Kasumi-1 (cell line): ENCODE results near the gene PRKAG1.

Experiments used
- DNase-seq, 2 experiments: peaks; one replicate each; lab custom pipeline; 2025; lab: John Stamatoyannopoulos, UW

PRKAG1 gene

DNA sequence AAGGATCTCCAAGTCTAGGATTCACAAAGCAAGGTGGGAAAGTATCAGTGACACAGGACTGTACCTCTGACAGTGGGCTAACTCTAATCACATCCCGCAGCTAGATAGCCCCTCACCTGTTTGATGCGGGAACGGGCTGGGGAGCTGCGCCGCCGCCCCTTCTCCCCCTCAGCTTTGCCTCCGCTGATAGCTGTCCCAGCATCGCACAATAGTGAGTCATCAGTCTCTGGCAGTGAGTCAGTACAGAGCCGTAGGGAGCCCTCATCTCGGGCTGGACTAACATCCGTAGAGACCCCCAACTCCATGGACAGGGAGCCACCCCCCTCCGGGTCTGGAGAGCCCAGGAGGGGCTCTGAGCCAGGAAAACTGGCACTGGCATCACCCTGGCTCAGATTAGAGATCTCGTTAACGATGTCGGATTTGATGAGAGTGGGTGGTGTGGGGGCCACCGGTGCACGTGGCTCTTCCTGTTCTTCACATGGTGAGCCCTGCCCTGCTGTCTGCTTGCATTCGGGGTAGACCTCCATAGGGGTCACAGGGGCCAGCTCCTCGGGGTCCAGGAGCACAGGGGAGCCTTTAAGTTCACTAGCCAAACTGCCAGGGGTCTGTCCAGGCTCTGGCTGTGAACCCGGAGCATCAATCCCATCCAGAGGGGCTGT is 31.1 kb upstream of the PRKAG1 start:
- DNase-seq: no peak

DNA sequence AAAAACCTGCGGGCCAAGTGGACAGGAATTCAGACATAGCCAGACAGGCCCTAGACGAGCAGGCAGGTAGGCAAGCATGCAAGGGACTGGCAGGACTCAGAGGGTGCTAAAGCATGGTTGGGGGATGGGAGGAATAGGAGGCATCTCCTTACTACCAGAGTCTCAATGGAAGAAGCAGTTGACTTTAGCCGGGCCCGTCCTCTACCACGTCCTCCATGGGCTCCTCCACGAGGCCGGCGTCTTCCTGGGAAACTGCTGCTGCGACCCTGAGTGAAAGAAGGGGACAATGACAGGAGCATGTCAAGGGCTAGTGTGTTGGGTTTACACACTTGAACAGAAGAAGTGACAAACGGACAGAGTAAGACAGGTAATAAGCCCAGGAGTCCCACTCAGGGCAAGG is 30.4 kb upstream of the PRKAG1 start:
- DNase-seq: no peak

GRCh38 chr12:49046129-49046895 is 27.7 kb upstream of the PRKAG1 start:
- no peak for DNase-seq

- no peak for DNase-seq
These were observed 26.1 kb upstream of the PRKAG1 start for GRCh38 chr12:49044660-49045059.

DNA sequence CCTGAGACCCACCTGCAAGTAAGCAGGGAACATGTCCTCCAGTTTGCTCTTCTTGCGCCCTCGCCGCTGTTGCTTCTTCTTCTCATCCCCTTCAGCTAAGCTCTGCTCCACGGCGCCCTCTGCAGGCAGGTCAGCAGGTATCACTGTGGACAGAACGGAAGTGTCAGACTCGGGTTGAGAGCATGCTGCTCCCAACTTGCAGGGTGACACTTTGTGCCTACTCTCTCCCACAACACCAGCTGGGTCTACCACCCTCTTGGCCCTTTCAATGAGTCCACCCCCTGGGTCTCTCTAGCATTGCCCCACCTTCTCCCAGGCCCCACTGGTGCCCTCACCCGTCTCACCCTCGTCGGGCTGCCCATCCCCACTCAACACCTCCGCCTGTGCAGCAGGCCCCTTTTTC is 25.3 kb upstream of the PRKAG1 start:
- peak; percentile 87 to 93 for DNase-seq

GRCh38 chr12:49043241-49043640 is 24.7 kb upstream of the PRKAG1 start:
- DNase-seq: no peak

- DNase-seq: no peak
These were observed 23.4 kb upstream of the PRKAG1 start for GRCh38 chr12:49041881-49042484.

DNA sequence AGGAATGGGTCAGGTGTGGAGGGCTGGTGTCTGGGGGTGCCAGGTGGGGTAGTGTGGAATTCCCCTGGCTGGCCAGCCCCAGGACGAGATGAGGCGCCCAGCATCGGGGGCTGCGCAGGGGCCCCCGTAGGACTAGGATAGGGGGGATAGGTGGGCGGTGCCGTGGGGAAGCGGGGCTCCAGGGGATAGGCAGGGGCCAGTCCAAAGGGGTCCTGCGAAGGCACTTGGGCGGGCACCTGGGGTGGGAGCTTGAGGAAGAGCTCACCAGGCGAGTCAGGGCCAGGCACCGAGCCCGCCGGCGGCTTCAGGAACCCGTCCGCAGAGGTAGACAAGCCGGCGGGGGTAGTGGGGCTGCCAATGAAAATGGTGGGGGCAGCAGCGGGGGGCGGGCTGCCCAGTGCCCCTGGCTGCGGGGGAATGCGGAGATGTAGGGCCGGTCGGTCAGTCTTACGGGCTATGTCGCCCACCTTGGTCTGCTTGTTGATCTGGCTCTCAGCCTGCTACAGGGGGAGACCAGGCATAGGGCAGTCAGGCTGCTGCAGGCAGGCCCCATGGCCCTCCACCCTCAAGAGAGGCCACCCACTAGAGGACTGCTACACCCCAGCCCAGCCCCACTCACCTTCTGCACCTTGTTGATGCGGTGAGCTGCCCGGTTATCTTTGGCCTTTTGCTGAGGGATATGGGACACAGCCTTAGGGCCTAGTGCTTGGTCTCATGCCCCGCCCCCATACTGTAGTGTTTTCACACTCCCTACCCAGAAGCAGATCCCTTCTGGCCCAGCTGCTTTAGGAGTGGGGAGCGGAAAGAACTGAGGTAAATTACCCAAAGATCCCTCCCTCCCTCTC is 22.7 kb upstream of the PRKAG1 start:
- no peak for DNase-seq

DNA sequence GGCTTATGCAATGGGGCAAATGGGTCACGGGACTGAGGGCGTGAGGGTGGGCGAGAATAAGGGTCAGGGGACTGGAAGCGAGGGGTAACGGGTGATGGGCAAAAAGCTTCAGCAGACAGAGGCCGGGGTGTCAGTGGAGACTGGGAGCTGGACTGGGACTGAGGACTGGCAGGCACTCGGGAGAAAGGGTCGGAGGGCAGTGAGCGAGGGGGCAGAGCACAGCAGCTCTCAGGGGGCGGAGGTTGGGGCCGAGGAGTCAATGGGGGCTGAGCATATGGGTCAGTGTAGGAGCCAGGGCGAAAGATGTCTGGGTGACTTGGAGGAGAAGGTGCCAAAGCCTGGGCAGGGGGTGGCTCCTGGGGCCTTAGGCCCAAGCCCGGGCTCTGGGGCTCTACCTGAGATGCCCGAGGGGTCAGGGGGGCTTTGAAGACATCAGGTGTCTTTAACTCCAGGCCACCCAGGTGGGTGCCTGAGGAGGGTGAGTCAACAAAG is 21.8 kb upstream of the PRKAG1 start:
- no peak for DNase-seq

DNA sequence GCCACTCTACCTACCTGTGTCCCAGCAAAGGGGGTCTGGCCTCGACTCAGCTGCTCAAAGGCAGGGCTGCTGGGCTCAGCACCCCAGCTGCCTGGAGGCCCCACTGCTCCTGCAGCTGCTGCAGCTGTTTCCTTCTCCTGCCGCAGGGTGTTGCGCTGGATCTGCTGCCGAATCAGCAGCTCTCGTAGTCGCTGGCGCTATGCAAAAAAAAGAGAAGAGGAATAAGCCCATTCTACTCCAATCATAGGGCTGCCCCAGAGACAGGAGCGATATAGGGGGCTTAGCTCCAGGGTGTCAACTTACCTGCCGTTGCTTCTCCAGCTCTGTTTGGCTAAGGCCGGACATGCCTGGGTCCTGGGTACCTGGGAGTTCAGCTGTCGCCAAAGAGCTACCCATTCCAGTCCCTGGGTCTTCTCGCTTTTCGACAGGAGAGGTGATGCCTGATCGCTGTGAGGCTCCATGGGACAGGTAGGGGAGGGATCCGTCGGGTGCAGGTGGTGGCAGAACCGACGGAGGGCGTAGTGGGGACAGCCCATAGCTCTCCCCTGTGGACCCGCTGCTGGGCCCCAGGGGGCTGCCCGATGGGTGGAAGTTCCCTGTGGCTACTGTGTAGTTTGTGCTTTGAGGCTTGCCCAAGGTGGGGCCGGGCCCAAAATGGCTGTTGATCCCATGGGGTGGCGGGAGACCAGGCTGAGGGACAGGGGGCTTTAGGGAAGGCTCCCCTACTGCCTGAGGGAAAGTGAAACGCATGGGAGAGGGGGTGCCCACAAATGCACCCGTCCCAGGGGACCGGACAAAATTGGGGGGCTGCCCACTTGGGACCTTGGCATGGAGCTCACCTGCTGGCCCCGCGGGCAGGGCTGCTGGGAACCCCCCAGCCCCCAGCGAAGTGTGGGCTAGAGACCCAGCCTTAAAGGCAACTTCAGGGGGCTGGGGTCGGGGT is 21.1 kb upstream of the PRKAG1 start:
- DNase-seq: no peak

DNA sequence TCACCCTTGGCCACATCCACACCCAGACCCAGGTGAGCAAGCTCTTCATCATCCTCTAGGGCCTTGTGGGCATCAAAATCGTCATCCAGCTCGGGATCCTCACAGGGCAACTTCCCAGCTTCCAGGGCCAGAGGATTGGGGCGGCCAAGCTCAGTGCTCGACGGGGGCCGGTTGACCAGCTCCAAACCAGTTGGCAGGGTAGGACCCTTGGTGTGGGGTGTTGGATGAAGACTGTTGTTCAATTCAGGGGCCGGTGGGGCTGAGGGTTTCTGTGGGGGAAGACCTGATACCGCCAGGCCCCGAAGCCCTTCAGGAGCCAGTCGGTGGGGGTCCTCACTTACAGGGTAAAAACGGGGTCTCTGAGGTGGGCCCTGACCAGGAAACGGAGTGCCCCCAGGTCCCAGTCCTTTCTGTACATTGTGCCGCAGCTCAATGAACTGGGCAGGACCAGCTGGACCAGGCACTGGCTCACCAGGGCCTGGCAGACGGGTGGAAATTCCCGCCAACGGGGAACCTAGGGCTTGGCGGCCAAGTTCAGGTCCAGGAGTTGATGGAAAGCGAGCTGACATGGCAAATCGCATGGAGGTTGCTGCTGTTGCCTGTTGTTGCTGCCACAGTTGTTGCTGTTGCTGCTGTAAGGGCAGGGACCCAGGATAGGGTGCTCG is 19.8 kb upstream of the PRKAG1 start:
- no peak for DNase-seq

- no peak for DNase-seq
These were observed 19.3 kb upstream of the PRKAG1 start for GRCh38 chr12:49037947-49038237.

DNA sequence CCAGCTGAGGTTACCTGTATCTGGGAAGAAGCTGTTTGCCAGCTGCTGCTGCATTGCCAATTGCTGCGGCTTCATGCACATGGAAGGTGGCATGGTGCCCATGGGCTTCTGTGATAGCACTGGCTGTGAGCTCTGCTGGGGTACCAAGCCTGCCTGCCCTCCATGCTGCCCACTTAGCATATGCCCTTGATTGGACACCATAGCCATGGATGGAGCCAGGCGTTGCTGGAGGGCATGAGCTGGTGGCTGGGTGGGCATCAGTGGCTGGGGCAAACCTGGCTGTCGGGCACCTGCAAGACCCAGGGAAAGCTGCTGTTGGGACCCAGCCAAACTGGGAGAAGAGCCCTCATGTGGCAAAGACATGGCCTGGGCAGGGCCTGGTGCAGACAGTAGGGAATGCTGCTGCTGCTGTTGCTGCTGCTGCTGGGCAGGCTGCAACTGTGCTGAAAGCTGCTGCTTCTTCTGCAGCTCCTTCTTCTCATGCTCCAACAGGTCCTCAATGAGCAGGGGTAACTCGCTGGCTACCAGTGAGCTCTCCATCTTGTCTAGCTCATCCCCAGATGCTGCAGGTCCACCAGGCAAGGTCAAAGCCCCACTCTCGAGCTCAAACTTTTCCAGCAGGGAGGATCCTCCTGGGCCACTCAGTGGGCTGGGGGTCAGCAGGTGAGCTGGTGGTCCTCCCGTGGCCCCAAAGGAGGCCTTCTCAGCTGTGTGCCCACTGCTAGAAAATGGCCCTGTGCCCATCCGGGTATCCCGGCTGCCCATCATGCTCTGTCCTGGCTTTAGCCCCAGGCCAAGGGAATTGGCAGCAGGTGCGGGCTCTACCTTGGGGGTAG is 18.8 kb upstream of the PRKAG1 start:
- DNase-seq: no peak

DNA sequence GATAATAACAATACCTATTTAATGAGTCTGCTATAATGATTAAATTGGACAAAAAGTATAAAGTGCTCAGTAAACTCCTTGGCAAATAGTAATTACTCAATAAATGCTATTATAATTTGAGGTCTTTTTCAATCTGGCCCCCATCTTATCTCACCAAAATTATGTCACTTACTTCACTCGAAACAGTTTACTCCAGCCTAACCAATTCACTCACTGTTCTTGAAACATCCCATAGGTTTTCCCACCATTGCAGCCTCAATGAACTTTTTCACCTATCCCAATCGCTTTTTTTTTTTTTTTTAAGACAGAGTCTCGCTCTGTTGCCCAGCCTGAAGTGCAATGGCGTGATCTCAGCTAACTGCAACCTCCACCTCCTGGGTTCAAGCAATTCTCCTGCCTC is 17.5 kb upstream of the PRKAG1 start:
- DNase-seq: no peak

DNA sequence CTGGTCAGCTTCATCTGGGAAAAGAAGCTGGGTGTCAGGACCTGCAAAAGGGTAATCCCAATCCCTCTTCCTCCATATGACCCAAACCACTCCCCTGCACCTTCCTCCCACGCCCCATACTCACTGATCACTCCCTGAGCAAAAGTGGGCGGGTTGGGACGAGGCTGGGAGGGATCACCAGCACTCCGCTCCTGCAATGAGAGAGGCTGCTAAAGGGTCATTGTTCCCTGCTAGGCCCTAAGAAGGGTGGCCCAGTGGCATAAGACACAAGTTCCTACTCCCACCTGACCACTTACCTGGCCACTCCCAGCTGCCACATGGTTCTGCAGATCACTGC is 15.7 kb upstream of the PRKAG1 start:
- no peak for DNase-seq

DNA sequence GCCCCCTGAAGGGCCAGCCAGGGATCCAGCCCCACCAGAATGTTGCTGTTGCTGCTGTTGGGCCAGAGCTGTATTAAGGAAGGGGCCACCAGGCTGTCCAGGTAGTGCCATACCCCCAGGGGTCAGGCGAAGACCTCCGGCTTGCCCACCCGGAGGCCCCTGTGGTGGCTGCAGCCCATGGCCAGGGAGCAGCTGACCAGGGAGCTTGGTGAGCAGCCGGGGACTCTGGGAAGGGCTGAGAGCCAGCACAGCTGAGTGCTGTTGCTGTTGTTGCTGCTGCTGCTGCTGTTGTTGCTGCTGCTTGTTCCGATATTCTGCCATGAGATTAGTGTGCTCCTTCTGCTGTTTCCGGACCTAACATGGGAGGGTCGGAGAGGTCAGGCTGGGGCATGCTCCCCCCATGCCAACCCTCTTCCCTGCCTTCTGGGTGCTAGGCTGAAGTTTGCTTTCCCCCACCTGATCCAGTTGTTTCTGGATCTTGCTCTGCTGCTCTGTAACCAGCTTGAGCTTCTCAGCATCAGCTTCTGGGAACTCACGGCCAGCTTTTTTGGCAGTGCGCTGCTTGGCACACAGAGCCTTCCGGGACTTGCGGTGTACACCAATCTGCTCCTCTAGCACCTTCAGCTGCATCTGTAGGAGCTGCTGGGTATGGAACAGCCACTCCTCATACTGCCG is 15.2 kb upstream of the PRKAG1 start:
- DNase-seq: no peak

- DNase-seq: no peak
These were observed 14.3 kb upstream of the PRKAG1 start for GRCh38 chr12:49032679-49033447.

DNA sequence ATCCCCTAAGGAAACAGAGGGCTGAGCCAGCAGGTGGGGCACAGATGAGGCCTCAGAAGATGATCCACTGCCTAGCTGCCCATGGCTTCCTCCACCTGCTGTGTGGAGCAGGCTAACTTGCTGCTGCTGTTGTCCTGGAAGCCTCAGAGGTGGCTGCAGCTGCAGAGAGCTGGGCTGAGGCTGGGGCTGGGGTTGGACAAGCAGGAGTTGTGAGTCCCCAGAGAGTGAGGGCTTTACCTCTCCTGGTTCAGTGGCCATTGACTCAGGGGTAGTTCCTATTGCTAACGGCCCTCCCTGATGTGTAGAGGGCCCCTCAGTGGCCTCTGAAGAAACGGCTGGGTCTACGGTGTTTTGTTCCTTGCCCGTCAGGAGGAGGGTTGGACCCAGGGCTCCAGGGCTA is 13.7 kb upstream of the PRKAG1 start:
- DNase-seq: no peak
